Mammary epithelial cell (primary cell): ENCODE data around the gene NCAM1.

Experiments
- EZH2 ChIP-seq: IDR thresholded peaks from 2 replicates; pipeline ENCODE4 v1.6.1; 2012; ENCODE audit warnings: low read length, inconsistent platforms, borderline replicate concordance
- TF ChIP-seq, protein P1 (sequence below), 2 donors: IDR thresholded peaks in 1 of 2; conservative IDR thresholded peaks in 1 of 2; 2 replicates each; pipeline ENCODE4 v1.5.1; 2011 to 2012; ENCODE audit warnings: inconsistent platforms in 2 of 2, low read length in 2 of 2, mild to moderate bottlenecking in 2 of 2, control low read depth in 1 of 2, low read depth in 1 of 2; ENCODE audit not compliant: insufficient read depth in 1 of 2; ENCODE audit errors: extremely low read depth in 1 of 2

DNA sequence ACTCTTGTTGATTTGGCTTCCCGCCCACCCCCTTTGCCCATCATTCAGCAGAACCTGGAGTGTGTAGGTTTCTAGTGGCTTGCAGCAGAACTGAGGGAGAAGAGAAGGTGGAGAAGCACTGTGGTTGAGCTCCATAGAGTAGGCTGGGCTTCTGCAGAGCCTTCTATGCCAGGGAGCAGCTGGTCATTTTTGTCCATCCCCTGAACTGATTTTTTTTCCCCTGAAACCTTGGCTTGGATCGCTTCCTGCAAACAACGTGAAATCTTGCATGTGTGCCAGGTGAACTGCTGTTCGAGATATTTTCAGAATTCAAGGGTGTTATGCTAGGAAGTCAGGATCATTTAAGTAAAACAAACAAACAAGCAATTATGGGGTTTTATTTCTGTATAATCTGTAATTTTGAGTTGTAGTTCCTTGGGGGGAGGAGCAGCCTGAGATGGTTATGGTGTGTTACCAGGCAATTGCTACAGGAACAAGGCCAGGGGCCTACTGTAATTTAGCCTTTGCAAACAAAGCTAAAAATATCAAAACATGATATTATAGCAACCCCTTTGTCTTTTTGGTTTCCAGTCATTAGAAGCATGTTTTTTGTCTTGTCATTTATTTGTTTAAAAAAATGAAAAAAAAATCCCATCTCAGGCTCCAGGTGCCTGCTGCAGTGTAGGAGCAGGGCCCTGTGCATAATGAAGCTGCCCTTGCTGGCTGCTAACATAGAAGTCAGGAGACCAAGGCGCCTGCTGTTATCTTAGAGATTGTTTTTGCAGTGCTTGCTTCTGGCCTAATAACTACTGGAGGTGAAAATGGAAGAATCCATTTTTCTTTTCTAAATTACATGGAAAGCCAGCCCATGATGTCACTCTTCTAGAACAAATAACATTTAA is 200.7 kb downstream of the NCAM1 start:
- no peak for TF ChIP-seq EZH2
- TF ChIP-seq, protein P1, sequence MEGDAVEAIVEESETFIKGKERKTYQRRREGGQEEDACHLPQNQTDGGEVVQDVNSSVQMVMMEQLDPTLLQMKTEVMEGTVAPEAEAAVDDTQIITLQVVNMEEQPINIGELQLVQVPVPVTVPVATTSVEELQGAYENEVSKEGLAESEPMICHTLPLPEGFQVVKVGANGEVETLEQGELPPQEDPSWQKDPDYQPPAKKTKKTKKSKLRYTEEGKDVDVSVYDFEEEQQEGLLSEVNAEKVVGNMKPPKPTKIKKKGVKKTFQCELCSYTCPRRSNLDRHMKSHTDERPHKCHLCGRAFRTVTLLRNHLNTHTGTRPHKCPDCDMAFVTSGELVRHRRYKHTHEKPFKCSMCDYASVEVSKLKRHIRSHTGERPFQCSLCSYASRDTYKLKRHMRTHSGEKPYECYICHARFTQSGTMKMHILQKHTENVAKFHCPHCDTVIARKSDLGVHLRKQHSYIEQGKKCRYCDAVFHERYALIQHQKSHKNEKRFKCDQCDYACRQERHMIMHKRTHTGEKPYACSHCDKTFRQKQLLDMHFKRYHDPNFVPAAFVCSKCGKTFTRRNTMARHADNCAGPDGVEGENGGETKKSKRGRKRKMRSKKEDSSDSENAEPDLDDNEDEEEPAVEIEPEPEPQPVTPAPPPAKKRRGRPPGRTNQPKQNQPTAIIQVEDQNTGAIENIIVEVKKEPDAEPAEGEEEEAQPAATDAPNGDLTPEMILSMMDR (conservative IDR thresholded peaks at IDR 0.05 in 1 of 2, IDR thresholded peaks at IDR 0.05 in 1 of 2; ENCODE audit: extremely low read depth in 1 of 2, insufficient read depth in 1 of 2, low read depth in 1 of 2, low read length in 2 of 2) = no peak
